CD14-positive monocyte (primary cell): ENCODE measurements around the gene C9orf152. TPM values are rescaled to one million over a fixed set of nuclear protein-coding genes. Genes with fewer than 3 reads are reported as not detected.
"Not testable (repeated sequence)": the region's sequence is repeated elsewhere in the genome, so short reads cannot be mapped to it uniquely, and the experiment has no call there.

ENCODE experiments used
- DNase-seq, 3 donors: peaks; one replicate each; pipeline ENCODE4 v3.0.0-alpha.2; 2011 to 2022
- H2AFZ ChIP-seq: 2 replicates; pipeline ENCODE4 v1.6.0; 2012; ENCODE audit warnings: mild to moderate bottlenecking, low read depth, low read length, inconsistent platforms; ENCODE audit not compliant: insufficient read depth, poor library complexity, severe bottlenecking
- H3K27ac ChIP-seq, 2 donors: 1 replicate in 1 of 2; 2 replicates in 1 of 2; pipeline ENCODE4 v1.5.1; 2012 to 2013; ENCODE audit warnings: low read length in 2 of 2, control low read depth in 1 of 2, inconsistent platforms in 1 of 2, low read depth in 1 of 2, mild to moderate bottlenecking in 1 of 2
- H3K27me3 ChIP-seq, 2 donors: one replicate each; pipeline versions ENCODE4 v1.6.0 to v1.6.1; 2011 to 2013; ENCODE audit warnings: low read length in 2 of 2; ENCODE audit not compliant: control insufficient read depth in 2 of 2, insufficient read depth in 2 of 2
- H3K36me3 ChIP-seq, 2 donors: replicated peaks in 1 of 2; 1 replicate in 1 of 2; 2 replicates in 1 of 2; pipeline versions ENCODE4 v1.5.1 to v1.6.1; 2012 to 2013; ENCODE audit warnings: low read length in 2 of 2, control low read depth in 1 of 2, inconsistent platforms in 1 of 2, mild to moderate bottlenecking in 1 of 2; ENCODE audit not compliant: insufficient read depth in 2 of 2, control insufficient read depth in 1 of 2
- H3K4me1 ChIP-seq, 2 donors: 1 replicate in 1 of 2; 2 replicates in 1 of 2; pipeline versions ENCODE4 v1.5.1 to v1.6.1; 2012 to 2013; ENCODE audit warnings: low read length in 2 of 2, control low read depth in 1 of 2, inconsistent platforms in 1 of 2, mild to moderate bottlenecking in 1 of 2, moderate library complexity in 1 of 2; ENCODE audit not compliant: insufficient read depth in 2 of 2, control insufficient read depth in 1 of 2
- H3K4me2 ChIP-seq: replicated peaks from 2 replicates; pipeline ENCODE3; 2012; ENCODE audit warnings: low read length, moderate library complexity, mild to moderate bottlenecking; ENCODE audit not compliant: poor library complexity, severe bottlenecking; ENCODE audit errors: extremely low read depth
- H3K4me3 ChIP-seq, 3 experiments: fragments of 200-600 bp in 1 of 3; sonication (generic) in 1 of 3; replicated peaks in 1 of 3; 1 replicate in 2 of 3; 2 replicates in 1 of 3; pipeline ENCODE4 v1.5.1; 2011 to 2013; ENCODE audit warnings: low read length in 3 of 3, mild to moderate bottlenecking in 3 of 3, control low read depth in 2 of 3, low read depth in 2 of 3, inconsistent platforms in 1 of 3, moderate library complexity in 1 of 3
- H3K79me2 ChIP-seq: 2 replicates; pipeline ENCODE4 v1.6.0; 2012; ENCODE audit warnings: mild to moderate bottlenecking, control low read depth, inconsistent platforms, low read length, moderate library complexity; ENCODE audit not compliant: insufficient read depth
- H3K9ac ChIP-seq: 2 replicates; pipeline ENCODE4 v1.6.0; 2017; ENCODE audit warnings: low read length, mild to moderate bottlenecking; ENCODE audit not compliant: insufficient read depth, poor library complexity, severe bottlenecking
- H3K9me3 ChIP-seq, 2 donors: replicated peaks in 1 of 2; 1 replicate in 1 of 2; 2 replicates in 1 of 2; pipeline versions ENCODE4 v1.5.1 to v1.6.1; 2012 to 2013; ENCODE audit warnings: low read length in 2 of 2, control low read depth in 1 of 2; ENCODE audit not compliant: control insufficient read depth in 1 of 2, insufficient read depth in 1 of 2
- H4K20me1 ChIP-seq: 2 replicates; pipeline ENCODE4 v1.6.0; 2012; ENCODE audit warnings: mild to moderate bottlenecking, low read length, control low read depth, moderate library complexity; ENCODE audit not compliant: insufficient read depth
- H3K27ac Mint-ChIP-seq, 7 donors: one replicate each; pipeline ENCODE4 v1.8.0; 2020; ENCODE audit warnings: mild to moderate bottlenecking in 7 of 7, mixed read lengths in 7 of 7, moderate library complexity in 6 of 7, inconsistent platforms in 2 of 7
- H3K27me3 Mint-ChIP-seq, 3 donors: one replicate each; pipeline ENCODE4 v1.8.0; 2021 to 2022; ENCODE audit warnings: low read depth in 3 of 3, mild to moderate bottlenecking in 3 of 3, mixed read lengths in 3 of 3, moderate library complexity in 3 of 3, inconsistent platforms in 1 of 3
- H3K36me3 Mint-ChIP-seq, 2 donors: one replicate each; pipeline ENCODE4 v1.8.0; 2020; ENCODE audit warnings: mixed read lengths in 2 of 2, inconsistent platforms in 1 of 2, mild to moderate bottlenecking in 1 of 2
- H3K4me1 Mint-ChIP-seq: one replicate; pipeline ENCODE4 v1.8.0; 2020; ENCODE audit warnings: mild to moderate bottlenecking, mixed read lengths
- H3K4me3 Mint-ChIP-seq, 2 donors: one replicate each; pipeline ENCODE4 v1.8.0; 2020; ENCODE audit warnings: mild to moderate bottlenecking in 2 of 2, mixed read lengths in 2 of 2, moderate library complexity in 1 of 2
- H3K9me3 Mint-ChIP-seq, 7 donors: one replicate each; pipeline ENCODE4 v1.8.0; 2020 to 2022; ENCODE audit warnings: mixed read lengths in 7 of 7, mild to moderate bottlenecking in 6 of 7, moderate library complexity in 6 of 7, inconsistent platforms in 2 of 7
- WGBS: methylation state at CpG from one replicate; pipeline ENCODE4 v1.1.5; 2013; ENCODE audit warnings: missing lambda C conversion rate; ENCODE audit not compliant: insufficient coverage; 5-methylcytosine and 5-hydroxymethylcytosine counted together
- intact Hi-C, 2 donors: fragments of 100-400 bp; cut with micrococcal nuclease; formaldehyde crosslinking; loops; one replicate each; pipeline versions ENCODE4 v1.15.0 to v1.15.1; 2023
- polyA plus RNA-seq, 3 donors: library from polyadenylated mRNA; depleted of rRNA in 1 of 3; unstranded in 2 of 3; stranded (reverse) in 1 of 3; fragments of 300-500 nt in 2 of 3; fragments of >200 nt in 1 of 3; fragmentation: Illumina TruSeq in 2 of 3; gene quantifications; 1 replicate in 2 of 3; 2 replicates in 1 of 3; pipeline ENCODE4 v1.2.3, GENCODE V29; 2012 to 2021
- TF ChIP-seq, protein P1 (sequence below): fragments of 200-600 bp; IDR thresholded peaks from one replicate; pipeline ENCODE4 v1.8.0; 2022; ENCODE audit warnings: antibody characterized with exemption, mild to moderate bottlenecking

C9orf152 gene
- polyA plus RNA-seq, 3 donors: not detected

DNA sequence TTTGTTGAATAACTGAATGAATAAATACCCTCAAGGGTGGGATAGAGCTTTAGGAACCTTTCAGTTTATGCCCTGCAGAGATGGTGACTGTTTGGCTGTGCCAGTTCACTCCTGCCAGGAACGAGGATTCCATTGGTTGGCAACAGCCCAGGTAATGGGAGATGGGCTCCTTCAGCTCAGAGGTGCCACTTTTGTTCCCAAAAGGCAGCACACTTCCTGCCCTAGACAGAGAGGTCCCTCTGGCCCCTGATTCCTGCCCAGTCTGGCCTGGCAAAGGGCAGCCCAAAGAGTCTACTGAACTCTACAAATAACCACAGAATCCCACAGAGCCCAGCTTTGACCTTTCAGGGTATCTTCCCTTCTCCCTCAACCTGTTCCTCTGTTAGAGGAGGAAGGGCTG, 1.6 kb downstream of the C9orf152 start:
- no peak for DNase-seq
- H3K4me3 Mint-ChIP-seq: no peak overlapping the region
- Histone ChIP-seq H3K4me1 (no peaks in the 10 kb centered on the region), H3K36me3 (no peaks in the 10 kb centered on the region), H3K9me3 (no peaks in the 10 kb centered on the region), H3K79me2 (no peaks in the 10 kb centered on the region), H3K27me3 (no peaks in the 10 kb centered on the region), H3K9ac (no peak overlapping the region), H4K20me1 (no peaks in the 10 kb centered on the region), H3K4me3 (no peak overlapping the region), H3K4me2 (no peak overlapping the region), H2AFZ (no peak overlapping the region), H3K27ac (no peak overlapping the region)
- peaks cover 4 to 9% (median 4%) of the 10 kb centered on the region in 3 donors for H3K27me3 Mint-ChIP-seq
- no peak overlapping the region for H3K27ac Mint-ChIP-seq
- TF ChIP-seq, protein P1, sequence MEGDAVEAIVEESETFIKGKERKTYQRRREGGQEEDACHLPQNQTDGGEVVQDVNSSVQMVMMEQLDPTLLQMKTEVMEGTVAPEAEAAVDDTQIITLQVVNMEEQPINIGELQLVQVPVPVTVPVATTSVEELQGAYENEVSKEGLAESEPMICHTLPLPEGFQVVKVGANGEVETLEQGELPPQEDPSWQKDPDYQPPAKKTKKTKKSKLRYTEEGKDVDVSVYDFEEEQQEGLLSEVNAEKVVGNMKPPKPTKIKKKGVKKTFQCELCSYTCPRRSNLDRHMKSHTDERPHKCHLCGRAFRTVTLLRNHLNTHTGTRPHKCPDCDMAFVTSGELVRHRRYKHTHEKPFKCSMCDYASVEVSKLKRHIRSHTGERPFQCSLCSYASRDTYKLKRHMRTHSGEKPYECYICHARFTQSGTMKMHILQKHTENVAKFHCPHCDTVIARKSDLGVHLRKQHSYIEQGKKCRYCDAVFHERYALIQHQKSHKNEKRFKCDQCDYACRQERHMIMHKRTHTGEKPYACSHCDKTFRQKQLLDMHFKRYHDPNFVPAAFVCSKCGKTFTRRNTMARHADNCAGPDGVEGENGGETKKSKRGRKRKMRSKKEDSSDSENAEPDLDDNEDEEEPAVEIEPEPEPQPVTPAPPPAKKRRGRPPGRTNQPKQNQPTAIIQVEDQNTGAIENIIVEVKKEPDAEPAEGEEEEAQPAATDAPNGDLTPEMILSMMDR: no peak
- 90% methylated on average over 1 of the region's 1 CpG for WGBS
- no peaks in the 10 kb centered on the region for H3K36me3 Mint-ChIP-seq
- intact Hi-C loops: no loop called here
- peaks cover 0 to 3% (median 0%) of the 10 kb centered on the region in 7 donors for H3K9me3 Mint-ChIP-seq
- no peaks in the 10 kb centered on the region for H3K4me1 Mint-ChIP-seq

DNA sequence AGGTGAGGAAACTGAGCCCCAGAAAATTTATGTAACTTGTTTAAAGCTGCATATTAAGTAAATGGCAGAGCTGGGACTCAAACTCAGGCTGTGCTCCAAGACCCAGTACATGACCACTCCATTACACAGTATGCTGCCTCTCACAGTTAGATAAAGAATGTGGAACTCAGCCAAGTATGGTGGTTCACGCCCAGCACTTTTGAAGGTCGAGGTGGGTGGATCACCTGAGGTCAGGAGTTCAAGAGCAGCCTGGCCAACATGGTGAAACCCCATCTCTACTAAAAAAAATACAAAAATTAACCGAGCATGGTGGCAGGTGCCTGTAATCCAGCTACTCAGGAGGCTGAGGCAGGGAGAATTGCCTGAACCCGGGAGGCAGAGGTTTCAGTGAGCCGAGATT, 2.3 kb downstream of the C9orf152 start:
- H3K36me3 Mint-ChIP-seq, H3K27me3 ChIP-seq, H3K9ac ChIP-seq, H3K4me2 ChIP-seq, DNase-seq, H3K4me3 ChIP-seq, H3K4me1 ChIP-seq, H3K36me3 ChIP-seq, H3K4me3 Mint-ChIP-seq, H3K9me3 ChIP-seq, H3K79me2 ChIP-seq, H4K20me1 ChIP-seq, H2AFZ ChIP-seq, H3K27ac ChIP-seq, H3K27ac Mint-ChIP-seq, H3K27me3 Mint-ChIP-seq, intact Hi-C loops, H3K4me1 Mint-ChIP-seq, H3K9me3 Mint-ChIP-seq: not testable (repeated sequence)
- WGBS: 92% methylated on average over 4 of the region's 5 CpGs
